GM12801 (cell line): ENCODE results near the gene PTPRD.

Source experiments
- CTCF ChIP-seq: IDR thresholded peaks from one replicate; pipeline ENCODE4 v1.5.1; 2011; ENCODE audit warnings: control low read depth; ENCODE audit not compliant: insufficient read length; ENCODE audit errors: extremely low read depth

The PTPRD gene

GRCh38 chr9:9231946-9232345, 1380.9 kb downstream of the PTPRD start:
- TF ChIP-seq CTCF = no peak

- no peak for TF ChIP-seq CTCF
Measured at GRCh38 chr9:9229269-9229668, 1383.5 kb downstream of the PTPRD start.

- TF ChIP-seq CTCF = no peak
Measured at GRCh38 chr9:9223175-9223574, 1389.6 kb downstream of the PTPRD start.

- TF ChIP-seq CTCF = no peak
Measured at GRCh38 chr9:9222730-9223129, 1390.1 kb downstream of the PTPRD start.

- TF ChIP-seq CTCF = no peak
Measured at GRCh38 chr9:9216934-9217333, 1395.9 kb downstream of the PTPRD start.

GRCh38 chr9:9215050-9215449, 1397.8 kb downstream of the PTPRD start:
- no peak for TF ChIP-seq CTCF

- TF ChIP-seq CTCF = no peak
Measured at GRCh38 chr9:9214066-9214465, 1398.7 kb downstream of the PTPRD start.

- no peak for TF ChIP-seq CTCF
Measured at GRCh38 chr9:9212963-9213362, 1399.8 kb downstream of the PTPRD start.
